ENCODE results near the gene ISG15.

The ISG15 gene

GRCh38 chr1:1062348-1063163 lies 49.3 kb downstream of the ISG15 start:
- no peak for DNase-seq

- no peak for DNase-seq
Observed at GRCh38 chr1:1063261-1063944, 50.1 kb downstream of the ISG15 start.

Measured in NCI-H2081 treated with DMSO at 0.1 percent for 48 hours (cell line).